MM.1S (cell line): ENCODE measurements around the gene FGF21.

Experiments used
- EZH2phosphoT487 ChIP-seq: fragments of 300-600 bp; sonication (generic); IDR thresholded peaks from 2 replicates; pipeline ENCODE4 v1.6.1; 2018; ENCODE audit warnings: antibody characterized with exemption, low read length
- TF ChIP-seq, protein P1 (sequence below): fragments of 300-600 bp; sonication (generic); IDR thresholded peaks from 2 replicates; pipeline ENCODE4 v1.5.1; 2016; ENCODE audit warnings: antibody characterized with exemption, low read length, mixed read lengths

DNA sequence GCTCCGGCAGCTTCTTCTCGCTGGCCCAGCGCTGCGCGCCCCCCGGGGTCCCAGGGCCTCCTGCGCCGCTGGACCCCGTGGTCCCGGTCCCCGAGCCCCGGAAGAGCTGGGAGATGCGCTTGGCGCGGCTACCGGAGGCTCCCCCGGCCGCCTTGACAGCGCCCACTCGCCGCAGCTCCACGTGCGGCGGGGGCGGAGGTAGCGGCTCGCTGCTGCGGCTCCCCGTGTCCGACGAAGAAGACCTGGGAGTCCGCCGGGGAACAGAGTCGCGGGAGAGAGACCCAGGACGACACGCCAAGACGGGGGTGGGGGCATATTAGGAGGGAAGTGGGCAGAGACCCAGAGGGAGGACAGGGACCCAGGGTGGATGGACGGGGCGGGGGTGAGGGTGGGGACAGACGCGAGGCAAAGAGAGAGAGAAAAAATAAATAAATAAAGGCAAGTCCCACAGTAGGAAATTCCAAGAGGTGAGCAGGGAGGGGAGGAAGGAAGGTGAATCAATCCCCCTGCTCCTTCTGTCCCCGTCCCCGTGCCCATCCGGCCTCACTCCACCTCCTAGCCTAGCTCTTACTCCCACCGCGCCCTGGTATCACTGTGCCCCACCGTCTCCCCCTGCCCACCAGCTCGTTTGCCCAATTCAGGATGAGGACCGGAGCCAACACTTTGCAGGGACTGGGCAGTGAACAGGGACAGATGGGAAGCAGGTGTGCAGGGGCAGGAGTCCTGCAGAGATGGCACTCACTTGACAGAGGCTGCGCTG lies 15.7 kb upstream of the FGF21 start:
- TF ChIP-seq, protein P1, sequence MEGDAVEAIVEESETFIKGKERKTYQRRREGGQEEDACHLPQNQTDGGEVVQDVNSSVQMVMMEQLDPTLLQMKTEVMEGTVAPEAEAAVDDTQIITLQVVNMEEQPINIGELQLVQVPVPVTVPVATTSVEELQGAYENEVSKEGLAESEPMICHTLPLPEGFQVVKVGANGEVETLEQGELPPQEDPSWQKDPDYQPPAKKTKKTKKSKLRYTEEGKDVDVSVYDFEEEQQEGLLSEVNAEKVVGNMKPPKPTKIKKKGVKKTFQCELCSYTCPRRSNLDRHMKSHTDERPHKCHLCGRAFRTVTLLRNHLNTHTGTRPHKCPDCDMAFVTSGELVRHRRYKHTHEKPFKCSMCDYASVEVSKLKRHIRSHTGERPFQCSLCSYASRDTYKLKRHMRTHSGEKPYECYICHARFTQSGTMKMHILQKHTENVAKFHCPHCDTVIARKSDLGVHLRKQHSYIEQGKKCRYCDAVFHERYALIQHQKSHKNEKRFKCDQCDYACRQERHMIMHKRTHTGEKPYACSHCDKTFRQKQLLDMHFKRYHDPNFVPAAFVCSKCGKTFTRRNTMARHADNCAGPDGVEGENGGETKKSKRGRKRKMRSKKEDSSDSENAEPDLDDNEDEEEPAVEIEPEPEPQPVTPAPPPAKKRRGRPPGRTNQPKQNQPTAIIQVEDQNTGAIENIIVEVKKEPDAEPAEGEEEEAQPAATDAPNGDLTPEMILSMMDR = no peak
- TF ChIP-seq EZH2phosphoT487 = no peak
